NCI-H2196 treated with DMSO at 0.1 percent for 48 hours (cell line): ENCODE data around the gene CALHM4.
A peak's percentile ranks its signal among the peaks of the same experiment; 100 is the strongest.

ENCODE experiments used
- DNase-seq: peaks from one replicate; lab custom pipeline; 2025; ENCODE audit not compliant: unreplicated experiment; lab: John Stamatoyannopoulos, UW

CALHM4 gene

GRCh38 chr6:116553451-116553850, at the start of gene CALHM4:
CALHM4 (plus strand) TSS chr6:116553751; CDS start chr6:116553794, 43 bp downstream.
- DNase-seq = no peak

- DNase-seq = no peak
Observed at GRCh38 chr6:116507324-116507723, 46.2 kb upstream of the CALHM4 start.

GRCh38 chr6:116508527-116508926, 45.0 kb upstream of the CALHM4 start:
- no peak for DNase-seq

- no peak for DNase-seq
Observed at GRCh38 chr6:116511424-116512110, 42.0 kb upstream of the CALHM4 start, which contains the start of gene CALHM5. CALHM5 (plus strand) TSS chr6:116511639; CDS start chr6:116511697, 58 bp downstream.

GRCh38 chr6:116512111-116512559, 41.4 kb upstream of the CALHM4 start:
- DNase-seq = no peak

- no peak for DNase-seq
Observed at GRCh38 chr6:116512734-116513133, 40.8 kb upstream of the CALHM4 start.

GRCh38 chr6:116513224-116513875, 40.2 kb upstream of the CALHM4 start:
- DNase-seq = no peak

- no peak for DNase-seq
Observed at GRCh38 chr6:116514111-116514510, 39.4 kb upstream of the CALHM4 start.

- no peak for DNase-seq
Observed at GRCh38 chr6:116515141-116515540, 38.4 kb upstream of the CALHM4 start.

- DNase-seq = no peak
Observed at GRCh38 chr6:116518621-116519368, 34.8 kb upstream of the CALHM4 start.

- DNase-seq = no peak
Observed at GRCh38 chr6:116522896-116523295, 30.7 kb upstream of the CALHM4 start.

- no peak for DNase-seq
Observed at GRCh38 chr6:116524236-116524635, 29.3 kb upstream of the CALHM4 start.

- no peak for DNase-seq
Observed at GRCh38 chr6:116528133-116528532, 25.4 kb upstream of the CALHM4 start.

- DNase-seq = no peak
Observed at GRCh38 chr6:116528780-116529179, 24.8 kb upstream of the CALHM4 start.

GRCh38 chr6:116529466-116530290, 23.9 kb upstream of the CALHM4 start:
- no peak for DNase-seq

GRCh38 chr6:116530436-116530835, 23.1 kb upstream of the CALHM4 start:
- peak; percentile 42 for DNase-seq

- DNase-seq = peak; percentile 14
Observed at GRCh38 chr6:116531675-116532570, 21.6 kb upstream of the CALHM4 start.

GRCh38 chr6:116533233-116533957, 20.2 kb upstream of the CALHM4 start:
- no peak for DNase-seq

- DNase-seq = no peak
Observed at GRCh38 chr6:116535109-116535508, 18.4 kb upstream of the CALHM4 start.
